ENCODE data around the gene CACNA1D.
"Not testable (repeated sequence)": the region's sequence is repeated elsewhere in the genome, so short reads cannot be mapped to it uniquely, and the experiment has no call there.

The CACNA1D gene

GRCh38 chr3:53526704-53527055, 32.3 kb downstream of the CACNA1D start:
- DNase-seq (ENCODE audit: low read depth), result no peak

GRCh38 chr3:53530205-53530604, 35.8 kb downstream of the CACNA1D start:
- no peak for DNase-seq (ENCODE audit: low read depth)

- DNase-seq (ENCODE audit: low read depth), result no peak
These were observed 37.3 kb downstream of the CACNA1D start for GRCh38 chr3:53531749-53532148.

- no peak for DNase-seq (ENCODE audit: low read depth)
These were observed 39.1 kb downstream of the CACNA1D start for GRCh38 chr3:53533472-53533871.

- no peak for DNase-seq (ENCODE audit: low read depth)
These were observed 39.8 kb downstream of the CACNA1D start for GRCh38 chr3:53534216-53534615.

GRCh38 chr3:53534676-53535400, 40.4 kb downstream of the CACNA1D start:
- no peak for DNase-seq (ENCODE audit: low read depth)

GRCh38 chr3:53536282-53536681, 41.9 kb downstream of the CACNA1D start:
- no peak for DNase-seq (ENCODE audit: low read depth)

- DNase-seq (ENCODE audit: low read depth), result no peak
These were observed 49.9 kb downstream of the CACNA1D start for GRCh38 chr3:53544357-53544756.

GRCh38 chr3:53545310-53545995, 51.0 kb downstream of the CACNA1D start:
- DNase-seq (ENCODE audit: low read depth), result no peak

- DNase-seq (ENCODE audit: low read depth), result no peak
These were observed 51.6 kb downstream of the CACNA1D start for GRCh38 chr3:53545996-53546359.

GRCh38 chr3:53547327-53547726, 52.9 kb downstream of the CACNA1D start:
- DNase-seq (ENCODE audit: low read depth), result no peak

- no peak for DNase-seq (ENCODE audit: low read depth)
These were observed 55.7 kb downstream of the CACNA1D start for GRCh38 chr3:53550005-53550620.

- no peak for DNase-seq (ENCODE audit: low read depth)
These were observed 56.9 kb downstream of the CACNA1D start for GRCh38 chr3:53551324-53551723.

- no peak for DNase-seq (ENCODE audit: low read depth)
These were observed 58.3 kb downstream of the CACNA1D start for GRCh38 chr3:53552730-53553129.

GRCh38 chr3:53553200-53553599, 58.8 kb downstream of the CACNA1D start:
- no peak for DNase-seq (ENCODE audit: low read depth)

GRCh38 chr3:53554559-53555067, 60.2 kb downstream of the CACNA1D start:
- DNase-seq (ENCODE audit: low read depth), result no peak

GRCh38 chr3:53555068-53555588, 60.7 kb downstream of the CACNA1D start:
- DNase-seq (ENCODE audit: low read depth), result no peak

- no peak for DNase-seq (ENCODE audit: low read depth)
These were observed 72.2 kb downstream of the CACNA1D start for GRCh38 chr3:53566461-53567145.

GRCh38 chr3:53570081-53570480, 75.7 kb downstream of the CACNA1D start:
- no peak for DNase-seq (ENCODE audit: low read depth)

GRCh38 chr3:53570709-53571108, 76.3 kb downstream of the CACNA1D start:
- DNase-seq (ENCODE audit: low read depth), result no peak

GRCh38 chr3:53571264-53571663, 76.9 kb downstream of the CACNA1D start:
- DNase-seq (ENCODE audit: low read depth), result no peak

- not testable (repeated sequence) for DNase-seq (ENCODE audit: low read depth)
These were observed 77.8 kb downstream of the CACNA1D start for GRCh38 chr3:53572184-53572583.

All from GM04504 (cell line).